Mesendoderm (in vitro differentiated cells): ENCODE data around the gene DPEP2NB.
A peak's percentile ranks its signal among the peaks of the same experiment; 100 is the strongest.

Experiments used
- DNase-seq: peaks from one replicate; pipeline ENCODE4 v3.0.0; 2013
- H2AK5ac ChIP-seq: 2 replicates; pipeline ENCODE4 v1.6.1; 2013; ENCODE audit warnings: low read length, inconsistent platforms
- H2BK120ac ChIP-seq: 2 replicates; pipeline ENCODE4 v1.6.1; 2013; ENCODE audit warnings: low read depth, mild to moderate bottlenecking, low read length, moderate library complexity, mixed read lengths
- H2BK15ac ChIP-seq: replicated peaks from 2 replicates; pipeline ENCODE4 v1.6.1; 2013; ENCODE audit warnings: low read depth, mild to moderate bottlenecking, moderate library complexity
- H2BK5ac ChIP-seq: 2 replicates; pipeline ENCODE4 v1.6.1; 2013; ENCODE audit warnings: low read length, inconsistent platforms
- H3K18ac ChIP-seq: 2 replicates; pipeline ENCODE4 v1.6.1; 2013; ENCODE audit warnings: mild to moderate bottlenecking, low read length, mixed read lengths
- H3K23ac ChIP-seq: one replicate; pipeline ENCODE4 v1.6.1; 2013; ENCODE audit warnings: low read length
- H3K27ac ChIP-seq: 2 replicates; pipeline ENCODE4 v1.5.1; 2013; ENCODE audit warnings: low read depth, mild to moderate bottlenecking, inconsistent platforms, low read length, moderate library complexity
- H3K27me3 ChIP-seq: 2 replicates; pipeline ENCODE4 v1.6.1; 2013; ENCODE audit warnings: low read length, control low read depth, mild to moderate bottlenecking, inconsistent platforms; ENCODE audit not compliant: insufficient read depth, poor library complexity
- H3K36me3 ChIP-seq: 2 replicates; pipeline ENCODE4 v1.6.1; 2013; ENCODE audit warnings: low read length, inconsistent platforms; ENCODE audit not compliant: control insufficient read depth, insufficient read depth
- H3K4ac ChIP-seq: one replicate; pipeline ENCODE4 v1.6.1; 2013; ENCODE audit warnings: low read depth, mild to moderate bottlenecking, low read length, moderate library complexity
- H3K4me1 ChIP-seq: 2 replicates; pipeline ENCODE4 v1.6.1; 2013; ENCODE audit warnings: low read depth, low read length, inconsistent platforms; ENCODE audit not compliant: control insufficient read depth
- H3K4me2 ChIP-seq: 2 replicates; pipeline ENCODE4 v1.6.1; 2013; ENCODE audit warnings: low read length
- H3K4me3 ChIP-seq: 2 replicates; pipeline ENCODE4 v1.5.1; 2013; ENCODE audit warnings: mild to moderate bottlenecking, low read length
- H3K56ac ChIP-seq: one replicate; pipeline ENCODE4 v1.6.1; 2013; ENCODE audit warnings: low read length
- H3K79me1 ChIP-seq: 2 replicates; pipeline ENCODE4 v1.6.1; 2013; ENCODE audit warnings: low read length, inconsistent platforms
- H3K79me2 ChIP-seq: 2 replicates; pipeline ENCODE4 v1.6.1; 2013; ENCODE audit warnings: mild to moderate bottlenecking, low read length; ENCODE audit not compliant: control insufficient read depth, insufficient read depth
- H3K9ac ChIP-seq: 2 replicates; pipeline ENCODE4 v1.6.1; 2013; ENCODE audit warnings: low read length, inconsistent platforms
- H4K5ac ChIP-seq: one replicate; pipeline ENCODE4 v1.6.1; 2013; ENCODE audit warnings: low read length
- H4K8ac ChIP-seq: one replicate; pipeline ENCODE4 v1.6.1; 2013; ENCODE audit warnings: low read depth, mild to moderate bottlenecking, control low read depth, low read length, moderate library complexity
- WGBS: extraction: QIAGEN DNeasy Blood & Tissue Kit; methylation state at CpG from one replicate; pipeline ENCODE4 v1.1.7; 2013; ENCODE audit warnings: low lambda C conversion rate, missing lambda C conversion rate; ENCODE audit not compliant: insufficient coverage; ENCODE audit errors: extremely low coverage; 5-methylcytosine and 5-hydroxymethylcytosine counted together

DPEP2NB gene

DNA sequence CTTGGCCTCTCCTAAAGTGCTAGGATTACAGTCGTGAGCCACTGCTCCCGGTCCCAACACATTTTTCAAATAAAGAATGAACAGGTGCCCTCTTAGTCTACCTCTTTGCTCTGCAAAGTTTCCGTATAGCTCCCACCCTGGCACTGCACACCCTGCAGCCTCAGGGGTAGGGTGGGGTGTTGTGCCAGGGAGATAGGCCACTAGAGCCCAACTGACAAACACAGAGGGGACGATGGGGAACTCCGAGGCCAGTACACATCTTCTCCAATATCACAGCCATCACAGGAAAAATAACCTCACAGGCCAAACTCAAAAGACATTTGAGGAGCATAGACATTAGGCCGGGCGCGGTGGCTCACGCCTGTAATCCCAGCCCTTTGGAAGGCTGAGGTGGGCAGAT is 44.6 kb downstream of the DPEP2NB start:
- Histone ChIP-seq H2BK5ac (no peak overlapping the region), H3K4me3 (no peak overlapping the region), H3K4me2 (no peak overlapping the region), H3K9ac (no peak overlapping the region), H3K79me2 (peaks cover 15% of the 10 kb centered on the region), H2BK120ac (no peak overlapping the region), H3K56ac (no peak overlapping the region), H4K5ac (no peak overlapping the region), H3K18ac (no peak overlapping the region), H3K27ac (no peak overlapping the region), H3K36me3 (no peaks in the 10 kb centered on the region), H3K4me1 (peaks cover 8% of the 10 kb centered on the region), H3K4ac (no peak overlapping the region), H4K8ac (no peak overlapping the region), H3K23ac (no peak overlapping the region), H2AK5ac (no peak overlapping the region), H3K79me1 (peaks cover 15% of the 10 kb centered on the region), H3K27me3 (no peaks in the 10 kb centered on the region), H2BK15ac (no peak overlapping the region)
- DNase-seq, result no peak
- WGBS, result no CpG with 5 or more reads among the region's 9 CpGs

DNA sequence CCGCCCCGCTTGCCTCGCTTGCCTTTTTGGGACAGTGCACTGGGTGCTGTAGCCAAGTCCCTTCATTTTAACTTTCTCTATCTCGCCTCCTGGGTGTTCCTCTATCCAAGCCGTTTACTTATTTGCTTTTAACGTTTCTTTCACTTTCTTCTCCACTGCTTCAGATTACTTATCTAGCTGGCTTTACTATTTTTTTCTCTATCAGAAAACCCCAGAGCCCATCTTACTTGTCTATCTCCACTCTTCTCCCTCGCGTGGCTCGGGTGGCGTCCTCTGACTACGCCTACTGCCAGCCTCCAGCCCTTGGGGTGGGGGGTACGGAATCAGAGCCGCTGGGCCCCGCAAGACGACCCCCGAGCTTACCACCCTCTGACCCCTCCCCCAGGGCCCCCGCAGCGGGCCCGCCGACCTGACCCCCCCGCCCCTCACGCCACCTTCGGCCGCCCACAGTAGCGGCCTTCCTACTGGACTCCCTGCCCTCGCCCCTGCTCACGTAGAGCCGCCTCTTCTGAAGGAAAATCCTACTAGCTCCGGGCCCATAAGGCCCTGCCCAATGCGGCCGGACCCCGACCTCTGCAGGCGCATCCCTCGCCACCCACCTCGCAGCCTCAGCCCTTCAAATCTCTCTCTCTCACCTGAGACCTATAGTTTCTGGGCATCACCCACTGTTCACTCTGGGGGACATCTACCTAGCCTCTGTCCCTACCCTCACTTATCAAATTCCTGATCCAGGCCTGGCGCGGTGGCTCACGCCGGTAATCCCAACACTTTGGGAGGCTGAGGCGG is 46.3 kb downstream of the DPEP2NB start:
- H2BK15ac ChIP-seq, result no peak overlapping the region
- H3K79me1 ChIP-seq, result peaks cover 22% of the 10 kb centered on the region
- no peak overlapping the region for H2BK5ac ChIP-seq
- peak overlapping the region; percentile 64 for H3K9ac ChIP-seq
- H3K18ac ChIP-seq, result peak overlapping the region; percentile 82
- DNase-seq, result peak; percentile 65
- H3K4me3 ChIP-seq, result no peak overlapping the region
- H2AK5ac ChIP-seq, result no peak overlapping the region
- H3K4ac ChIP-seq, result peak overlapping the region; percentile 17
- H3K4me1 ChIP-seq, result peaks cover 8% of the 10 kb centered on the region
- H3K36me3 ChIP-seq, result no peaks in the 10 kb centered on the region
- peaks cover 18% of the 10 kb centered on the region for H3K79me2 ChIP-seq
- no peak overlapping the region for H4K5ac ChIP-seq
- H3K56ac ChIP-seq, result peak overlapping the region; percentile 82
- H2BK120ac ChIP-seq, result no peak overlapping the region
- peak overlapping the region; percentile 5 for H3K4me2 ChIP-seq
- H3K23ac ChIP-seq, result no peak overlapping the region
- peak overlapping the region; percentile 87 for H4K8ac ChIP-seq
- whole genome bisulfite sequencing, result no CpG with 5 or more reads among the region's 40 CpGs
- H3K27ac ChIP-seq, result peak overlapping the region; percentile 71
- no peaks in the 10 kb centered on the region for H3K27me3 ChIP-seq

DNA sequence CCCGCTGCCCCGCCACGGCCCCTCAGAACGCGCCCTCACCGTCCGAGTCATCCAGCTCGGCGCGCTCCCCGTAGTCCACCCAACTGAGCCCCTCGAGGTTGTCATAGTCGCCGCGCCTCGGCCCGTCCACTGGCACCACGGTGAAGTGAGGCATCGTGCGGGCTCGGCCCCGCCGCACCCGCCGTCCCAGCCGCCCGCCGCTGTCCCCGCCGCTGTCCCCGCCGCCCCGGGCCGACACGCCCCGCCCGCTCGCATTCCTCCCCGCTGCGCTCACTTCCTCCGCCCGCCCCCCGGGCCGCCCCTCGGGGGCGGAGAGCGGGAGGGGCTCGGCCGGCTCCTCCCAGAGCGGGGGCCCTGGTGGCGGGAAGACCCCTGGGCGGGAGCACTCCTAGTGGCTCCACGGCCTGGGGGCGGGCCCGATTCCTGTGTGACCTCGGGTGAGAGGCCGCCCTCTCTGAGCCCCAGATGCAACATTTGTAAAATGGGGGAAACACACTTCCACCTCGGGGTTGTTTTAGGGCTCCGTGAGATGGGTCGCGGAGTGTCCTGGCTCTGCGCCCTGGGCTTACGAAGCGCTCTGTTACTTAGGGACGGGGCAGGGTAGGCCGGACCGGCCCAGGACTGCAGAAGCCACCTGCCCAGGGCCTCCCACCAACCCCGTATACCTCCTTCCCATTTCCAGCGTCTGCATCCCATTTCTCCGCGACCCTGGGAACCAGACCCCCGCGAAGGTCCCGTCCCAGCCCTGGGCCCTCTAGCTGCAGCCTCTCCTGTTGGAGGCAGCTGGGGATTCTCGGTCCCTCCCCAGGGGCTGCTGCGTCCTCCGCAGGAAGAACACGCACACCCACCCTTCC is 47.1 kb downstream of the DPEP2NB start, which contains the start of gene SLC12A4:
Gene SLC12A4 (minus strand): TSS at position 238 of the 854 bp plus-strand sequence. CDS start 84 bp downstream, at position 154.
- no CpG with 5 or more reads among the region's 78 CpGs for WGBS
- H3K4me2 ChIP-seq, result peak within 1 kb of the TSS; percentile 91
- H3K4me3 ChIP-seq, result peak within 1 kb of the TSS; percentile 88
- H2BK120ac ChIP-seq, result peak within 1 kb of the TSS; percentile 30
- H3K36me3 ChIP-seq, result no peaks in the 10 kb centered on the region
- peak within 1 kb of the TSS; percentile 90 for H3K4ac ChIP-seq
- peaks cover 24% of the 10 kb centered on the region for H3K79me1 ChIP-seq
- no peaks in the 10 kb centered on the region for H3K27me3 ChIP-seq
- H4K5ac ChIP-seq, result peak within 1 kb of the TSS; percentile 90
- H2BK5ac ChIP-seq, result no peak within 1 kb of the TSS
- no peak within 1 kb of the TSS for H4K8ac ChIP-seq
- peak within 1 kb of the TSS; percentile 95 for H3K18ac ChIP-seq
- H3K23ac ChIP-seq, result peak within 1 kb of the TSS; percentile 94
- H3K56ac ChIP-seq, result peak within 1 kb of the TSS; percentile 100
- H3K27ac ChIP-seq, result peak within 1 kb of the TSS; percentile 76
- H3K79me2 ChIP-seq, result peaks cover 18% of the 10 kb centered on the region
- peak within 1 kb of the TSS; percentile 96 for H3K9ac ChIP-seq
- peaks cover 8% of the 10 kb centered on the region for H3K4me1 ChIP-seq
- DNase-seq, result peak; percentile 93
- peak within 1 kb of the TSS; percentile 19 for H2AK5ac ChIP-seq
- no peak within 1 kb of the TSS for H2BK15ac ChIP-seq

DNA sequence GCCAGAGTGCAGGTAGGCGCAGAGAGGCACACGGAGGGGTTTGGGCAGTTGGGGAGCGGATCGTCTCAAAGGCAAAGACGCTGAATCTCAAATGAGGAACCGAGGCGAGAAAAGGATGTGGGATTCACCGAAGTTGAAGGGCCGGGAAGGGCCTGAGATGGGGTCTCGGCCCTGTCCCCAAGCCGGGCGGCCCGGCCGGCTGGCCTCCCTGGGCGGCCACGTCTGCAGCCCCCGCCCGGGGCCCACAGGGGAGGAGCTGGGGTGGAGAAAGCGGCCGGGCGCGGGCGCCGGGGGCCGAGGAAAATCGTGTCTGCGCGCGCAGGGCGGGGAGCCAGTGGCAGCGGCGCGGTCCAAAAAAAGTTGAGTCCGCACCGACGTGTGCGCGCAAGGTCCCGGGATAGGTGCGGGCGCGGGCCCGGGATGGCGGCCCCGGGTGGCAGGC is 47.7 kb downstream of the DPEP2NB start:
- Histone ChIP-seq H2BK15ac (no peak overlapping the region), H3K4me1 (peaks cover 8% of the 10 kb centered on the region), H3K79me1 (peaks cover 24% of the 10 kb centered on the region), H2BK120ac (no peak overlapping the region), H3K79me2 (peaks cover 18% of the 10 kb centered on the region), H2AK5ac (peak overlapping the region; percentile 19), H3K36me3 (no peaks in the 10 kb centered on the region), H3K56ac (peak overlapping the region; percentile 100), H4K8ac (no peak overlapping the region), H4K5ac (no peak overlapping the region), H3K4me3 (peak overlapping the region; percentile 88), H2BK5ac (no peak overlapping the region), H3K18ac (peak overlapping the region; percentile 95), H3K27ac (peak overlapping the region; percentile 76), H3K27me3 (no peaks in the 10 kb centered on the region), H3K4ac (peak overlapping the region; percentile 90), H3K4me2 (peak overlapping the region; percentile 91), H3K9ac (peak overlapping the region; percentile 96), H3K23ac (peak overlapping the region; percentile 94)
- WGBS, result no CpG with 5 or more reads among the region's 45 CpGs
- DNase-seq, result peak; percentile 35

DNA sequence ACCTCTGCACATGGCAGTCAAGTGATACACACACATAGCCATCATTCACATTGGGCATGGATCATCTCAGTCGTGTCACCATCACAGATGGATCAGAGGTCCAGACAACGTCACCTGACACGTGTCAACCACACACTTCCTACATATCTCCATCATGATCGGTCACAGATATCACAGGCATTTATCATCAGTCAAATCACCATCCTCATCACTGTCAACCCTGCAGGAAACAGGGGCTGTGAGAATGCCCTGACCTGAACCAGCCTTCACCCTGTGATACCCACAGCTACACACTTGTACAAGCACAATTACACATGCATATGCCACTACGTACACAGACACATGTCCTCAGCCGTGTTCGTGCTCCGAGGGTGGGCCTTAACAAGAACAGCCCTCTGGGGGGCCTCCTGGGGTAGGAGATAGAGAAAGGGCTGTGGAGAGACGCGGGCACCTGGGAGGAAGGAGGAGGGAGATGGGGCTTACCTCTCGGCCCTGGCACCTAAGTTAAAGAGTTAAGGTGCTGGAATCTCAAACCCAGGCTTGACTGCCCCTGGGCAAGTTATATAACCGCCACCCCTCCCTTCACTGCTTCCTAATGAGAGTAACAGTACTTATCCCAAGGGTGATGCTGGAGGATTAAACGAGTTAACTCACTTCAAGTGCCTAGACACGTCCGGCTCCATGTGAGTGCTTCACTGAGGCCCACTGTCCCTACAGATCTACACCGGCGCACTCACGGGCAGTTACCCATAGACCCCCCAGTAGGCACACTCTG is 48.3 kb downstream of the DPEP2NB start:
- Histone ChIP-seq H3K27ac (peak overlapping the region; percentile 76), H4K5ac (no peak overlapping the region), H3K36me3 (no peaks in the 10 kb centered on the region), H3K79me2 (peaks cover 18% of the 10 kb centered on the region), H2BK120ac (no peak overlapping the region), H3K27me3 (no peaks in the 10 kb centered on the region), H2BK5ac (no peak overlapping the region), H3K56ac (peak overlapping the region; percentile 100), H3K9ac (peak overlapping the region; percentile 96), H2BK15ac (no peak overlapping the region), H3K4me2 (peak overlapping the region; percentile 91), H2AK5ac (peak overlapping the region; percentile 19), H3K4me3 (peak overlapping the region; percentile 88), H3K18ac (peak overlapping the region; percentile 95), H3K4me1 (peaks cover 8% of the 10 kb centered on the region), H4K8ac (no peak overlapping the region), H3K4ac (peak overlapping the region; percentile 90), H3K79me1 (peaks cover 24% of the 10 kb centered on the region), H3K23ac (no peak overlapping the region)
- peak; percentile 33 for DNase-seq
- no CpG with 5 or more reads among the region's 18 CpGs for WGBS
